HEK293 (cell line): Measurements from ENCODE around the gene IQCH.

Source experiments
- CTCF ChIA-PET: fragments of 350-600 bp; formaldehyde crosslinking; extraction: SDS; loops from one replicate; lab custom pipeline; 2021; ENCODE audit warnings: antibody characterized with exemption; lab: Yijun Ruan, JAX
- POLR2A ChIA-PET: fragments of 300-600 bp; formaldehyde crosslinking; extraction: SDS; loops from one replicate; lab custom pipeline; 2020; ENCODE audit warnings: antibody characterized with exemption, inconsistent platforms; lab: Yijun Ruan, JAX
- H3K27ac ChIP-seq: fragments of 200-500 bp; sonication (Bioruptor generic); 2 replicates; pipeline ENCODE4 v1.5.1; 2014; ENCODE audit warnings: low read depth, low read length, control low read depth, inconsistent platforms; ENCODE audit errors: extremely low read depth
- H3K36me3 ChIP-seq, 2 experiments: fragments of 200-500 bp in 1 of 2; sonication (Bioruptor generic) in 1 of 2; 1 replicate in 1 of 2; 2 replicates in 1 of 2; pipeline ENCODE4 v1.5.1; 2014 to 2017; ENCODE audit warnings: inconsistent platforms in 2 of 2, low read length in 2 of 2; ENCODE audit not compliant: control insufficient read depth in 2 of 2, insufficient read depth in 1 of 2
- H3K4me1 ChIP-seq: fragments of 200-500 bp; sonication (Bioruptor generic); 2 replicates; pipeline ENCODE4 v1.5.1; 2014; ENCODE audit warnings: mild to moderate bottlenecking, low read length, inconsistent platforms; ENCODE audit not compliant: control insufficient read depth, insufficient read depth
- H3K4me3 ChIP-seq: 2 replicates; pipeline ENCODE4 v1.5.1; 2011; ENCODE audit warnings: low read depth, mild to moderate bottlenecking, control low read depth, low read length, moderate library complexity
- H3K9me3 ChIP-seq: fragments of 200-500 bp; sonication (Bioruptor generic); 2 replicates; pipeline ENCODE4 v1.5.1; 2014; ENCODE audit warnings: low read depth, low read length, inconsistent platforms; ENCODE audit not compliant: control insufficient read depth, insufficient read depth
- BCL11A ChIP-seq: fragments of 450-650 bp; formaldehyde crosslinking; IDR thresholded peaks from 2 replicates; pipeline ENCODE4 v1.5.1; 2016; ENCODE audit warnings: low read depth, missing biosample characterization, missing genetic modification characterization
- PRDM1 ChIP-seq: fragments of 450-650 bp; formaldehyde crosslinking; IDR thresholded peaks from 2 replicates; pipeline ENCODE4; 2016; ENCODE audit warnings: missing biosample characterization, missing genetic modification characterization
- SCRT1 ChIP-seq: fragments of 450-650 bp; formaldehyde crosslinking; IDR thresholded peaks from 2 replicates; pipeline ENCODE4 v1.5.1; 2016; ENCODE audit warnings: missing biosample characterization, missing genetic modification characterization, borderline replicate concordance
- SP7 ChIP-seq: fragments of 450-650 bp; formaldehyde crosslinking; IDR thresholded peaks from 2 replicates; pipeline ENCODE4 v1.5.1; 2016; ENCODE audit warnings: missing biosample characterization, missing genetic modification characterization
- TRIM28 ChIP-seq: IDR thresholded peaks from 2 replicates; pipeline ENCODE4 v1.6.1; 2011; ENCODE audit warnings: low read length, control low read depth, borderline replicate concordance
- WT1 ChIP-seq: fragments of 450-650 bp; formaldehyde crosslinking; IDR thresholded peaks from 2 replicates; pipeline ENCODE4 v1.5.1; 2016; ENCODE audit warnings: missing biosample characterization, missing genetic modification characterization
- ZBTB21 ChIP-seq: fragments of 450-650 bp; formaldehyde crosslinking; IDR thresholded peaks from 2 replicates; pipeline ENCODE4 v1.5.1; 2017; ENCODE audit warnings: missing biosample characterization, missing genetic modification characterization
- ZNF132 ChIP-seq: fragments of 450-650 bp; formaldehyde crosslinking; IDR thresholded peaks from 2 replicates; pipeline ENCODE4 v1.5.1; 2017; ENCODE audit warnings: missing biosample characterization, missing genetic modification characterization, borderline replicate concordance
- ZNF138 ChIP-seq: fragments of 450-650 bp; formaldehyde crosslinking; IDR thresholded peaks from 2 replicates; pipeline ENCODE4 v1.5.1; 2016; ENCODE audit warnings: missing biosample characterization, missing genetic modification characterization, borderline replicate concordance
- ZNF16 ChIP-seq: fragments of 450-650 bp; formaldehyde crosslinking; IDR thresholded peaks from 2 replicates; pipeline ENCODE4 v1.5.1; 2016; ENCODE audit warnings: low read depth, missing biosample characterization, missing genetic modification characterization
- ZNF24 ChIP-seq: fragments of 450-650 bp; formaldehyde crosslinking; IDR thresholded peaks from 2 replicates; pipeline ENCODE4 v1.5.1; 2016; ENCODE audit warnings: missing biosample characterization, missing genetic modification characterization
- ZNF335 ChIP-seq: fragments of 450-650 bp; formaldehyde crosslinking; conservative IDR thresholded peaks from 2 replicates; pipeline ENCODE4 v1.5.1; 2016; ENCODE audit warnings: missing biosample characterization, missing genetic modification characterization
- ZNF391 ChIP-seq: fragments of 450-650 bp; formaldehyde crosslinking; IDR thresholded peaks from 2 replicates; pipeline ENCODE4 v1.5.1; 2016; ENCODE audit warnings: low read depth, missing biosample characterization, missing genetic modification characterization, borderline replicate concordance
- ZNF514 ChIP-seq: fragments of 450-650 bp; formaldehyde crosslinking; IDR thresholded peaks from 2 replicates; pipeline ENCODE4 v1.5.1; 2016; ENCODE audit warnings: missing biosample characterization, missing genetic modification characterization
- ZNF600 ChIP-seq: fragments of 450-650 bp; formaldehyde crosslinking; IDR thresholded peaks from 2 replicates; pipeline ENCODE4 v1.5.1; 2016; ENCODE audit warnings: missing biosample characterization, missing genetic modification characterization
- ZNF707 ChIP-seq: fragments of 450-650 bp; formaldehyde crosslinking; IDR thresholded peaks from 2 replicates; pipeline ENCODE4 v1.5.1; 2016; ENCODE audit warnings: missing biosample characterization, missing genetic modification characterization
- ZNF776 ChIP-seq: fragments of 450-650 bp; formaldehyde crosslinking; IDR thresholded peaks from 2 replicates; pipeline ENCODE4 v1.5.0; 2017; ENCODE audit warnings: missing biosample characterization, missing genetic modification characterization, borderline replicate concordance
- ZNF837 ChIP-seq: fragments of 450-650 bp; formaldehyde crosslinking; IDR thresholded peaks from 2 replicates; pipeline ENCODE4 v1.5.1; 2016; ENCODE audit warnings: missing biosample characterization, missing genetic modification characterization
- TF ChIP-seq, protein P1 (sequence below): fragments of 450-650 bp; formaldehyde crosslinking; IDR thresholded peaks from 2 replicates; pipeline ENCODE4 v1.5.1; 2016; ENCODE audit warnings: missing biosample characterization, missing genetic modification characterization
- TF ChIP-seq, protein P2 (sequence below): fragments of 450-650 bp; IDR thresholded peaks from 2 replicates; pipeline ENCODE4 v1.5.1; 2018; ENCODE audit warnings: missing biosample characterization, mild to moderate bottlenecking, missing genetic modification characterization
- TF ChIP-seq, protein P3 (sequence below): fragments of 450-650 bp; formaldehyde crosslinking; IDR thresholded peaks from 2 replicates; pipeline ENCODE4 v1.5.1; 2016; ENCODE audit warnings: missing biosample characterization, missing genetic modification characterization
- TF ChIP-seq, protein P4 (sequence below): fragments of 450-650 bp; formaldehyde crosslinking; IDR thresholded peaks from 2 replicates; pipeline ENCODE4 v1.5.1; 2016; ENCODE audit warnings: missing biosample characterization, missing genetic modification characterization, borderline replicate concordance
- TF ChIP-seq, protein P5 (sequence below): fragments of 450-650 bp; formaldehyde crosslinking; IDR thresholded peaks from 2 replicates; pipeline ENCODE4 v1.5.1; 2016; ENCODE audit warnings: missing biosample characterization, missing genetic modification characterization

The IQCH gene

DNA sequence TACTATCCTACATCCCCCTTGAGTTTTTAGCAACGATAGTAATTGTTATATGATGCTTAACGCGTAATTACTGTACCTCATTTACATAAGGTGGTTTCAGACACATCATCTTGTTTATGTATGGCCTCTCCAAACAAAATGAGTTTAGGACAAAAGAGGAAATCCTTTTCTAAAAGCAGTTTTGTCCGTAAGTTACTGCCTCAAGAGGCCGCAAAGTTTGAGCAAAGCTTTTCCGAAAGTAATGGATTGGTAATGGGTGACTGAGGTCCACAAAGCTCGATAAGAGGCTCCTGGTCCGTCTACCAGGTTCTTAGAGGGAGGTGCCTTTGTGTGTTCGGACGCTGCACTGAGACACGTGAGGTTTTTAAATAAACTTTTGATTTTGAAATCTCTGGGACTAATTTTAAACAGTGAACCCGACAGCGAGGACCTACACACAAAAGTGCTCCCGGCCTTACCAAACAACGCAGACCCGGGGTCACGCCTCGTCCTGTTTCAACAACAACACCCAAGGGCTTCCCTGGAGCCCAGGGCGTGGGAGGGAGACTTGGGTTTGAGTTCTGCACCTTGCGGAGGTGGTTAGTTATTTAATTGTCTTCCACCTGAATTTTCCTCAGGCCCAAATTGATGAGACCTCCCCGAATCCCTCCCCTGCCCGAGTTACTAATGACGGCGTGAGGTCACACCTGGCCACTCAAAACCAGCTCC lies 265.9 kb downstream of the IQCH start (continued):
- TF ChIP-seq ZNF335: no peak
- TF ChIP-seq ZNF138 (tag by site-specific recombination): no peak
- TF ChIP-seq WT1 (tag by site-specific recombination): peak; percentile 63; the same call in 1 of the 2 replicates
- peak; percentile 33; the same call in 1 of the 2 replicates for TF ChIP-seq ZNF600 (tag by site-specific recombination)
- no peak for TF ChIP-seq BCL11A (tag by site-specific recombination)
- no peak for TF ChIP-seq ZNF132

DNA sequence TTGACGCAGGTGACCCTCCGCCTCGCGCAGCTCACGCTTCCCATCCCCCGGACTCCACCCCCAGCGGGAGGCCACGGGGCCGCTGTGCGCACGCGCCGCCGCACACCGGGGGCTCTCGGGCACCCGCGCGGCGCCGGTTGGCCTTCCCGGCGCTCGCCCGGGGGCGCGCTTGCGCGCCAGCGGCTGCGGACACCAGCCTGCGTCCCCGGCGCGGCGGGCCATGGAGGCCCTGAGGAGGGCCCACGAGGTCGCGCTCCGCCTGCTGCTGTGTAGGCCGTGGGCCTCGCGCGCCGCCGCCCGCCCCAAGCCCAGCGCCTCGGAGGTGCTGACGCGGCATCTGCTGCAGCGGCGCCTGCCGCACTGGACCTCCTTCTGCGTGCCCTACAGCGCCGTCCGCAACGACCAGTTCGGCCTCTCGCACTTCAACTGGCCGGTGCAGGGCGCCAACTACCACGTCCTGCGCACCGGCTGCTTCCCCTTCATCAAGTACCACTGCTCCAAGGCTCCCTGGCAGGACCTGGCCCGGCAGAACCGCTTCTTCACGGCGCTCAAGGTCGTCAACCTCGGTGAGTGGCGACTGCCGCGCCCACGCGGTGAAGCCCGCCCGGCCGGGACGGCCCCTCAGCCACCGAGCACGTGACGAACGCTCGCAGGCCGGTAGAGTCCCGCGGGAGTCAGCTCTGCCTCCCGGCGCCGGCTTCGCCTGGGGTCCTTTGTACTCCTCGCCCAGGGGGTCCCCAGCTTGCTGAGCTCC lies 266.6 kb downstream of the IQCH start, which contains the start of gene C15orf61:
Gene C15orf61, plus strand, starts transcription at position 103 of the 754 bp plus-strand sequence. Its CDS starts 118 bp downstream, at position 221.
- H3K9me3 ChIP-seq: no peaks in the 10 kb centered on the region
- peaks cover 17% of the 10 kb centered on the region for H3K4me1 ChIP-seq
- H3K27ac ChIP-seq: peak within 1 kb of the TSS; percentile 100
- CTCF ChIA-PET: interaction anchor here (0.8 to 1.5 kb wide), 5 partner anchors 12 to 303 kb away, joined by 3 to 4 read pairs (median 3); no protein-coding TSS in a partner anchor
- peaks cover 0 to 4% of the 10 kb centered on the region in 2 experiments; a peak in 1 of 3 replicates for H3K36me3 ChIP-seq
- POLR2A ChIA-PET: interaction anchor here (0.5 to 2.8 kb wide), 8 partner anchors 11 to 703 kb away, joined by 3 to 15 read pairs (median 3); partner anchors contain the start of genes MAP2K5 and SKOR1
- H3K4me3 ChIP-seq: peak within 1 kb of the TSS; percentile 61
- TF ChIP-seq SP7 (peak; percentile 89), ZNF24 (peak; percentile 76), ZNF514 (tag by site-specific recombination) (no peak), ZNF391 (tag by site-specific recombination) (peak; percentile 89; the same call in 1 of the 2 replicates), PRDM1 (no peak), ZBTB21 (tag by site-specific recombination) (peak; percentile 52; the same call in 1 of the 2 replicates), ZNF776 (tag by site-specific recombination) (no peak), SCRT1 (tag by site-specific recombination) (no peak), ZNF335 (peak; percentile 95), ZNF16 (tag by site-specific recombination) (no peak), ZNF837 (no peak), ZNF707 (no peak), ZNF600 (tag by site-specific recombination) (peak; percentile 95), TRIM28 (peak; percentile 42; the same call in 1 of the 2 replicates)
- TF ChIP-seq, protein P1, sequence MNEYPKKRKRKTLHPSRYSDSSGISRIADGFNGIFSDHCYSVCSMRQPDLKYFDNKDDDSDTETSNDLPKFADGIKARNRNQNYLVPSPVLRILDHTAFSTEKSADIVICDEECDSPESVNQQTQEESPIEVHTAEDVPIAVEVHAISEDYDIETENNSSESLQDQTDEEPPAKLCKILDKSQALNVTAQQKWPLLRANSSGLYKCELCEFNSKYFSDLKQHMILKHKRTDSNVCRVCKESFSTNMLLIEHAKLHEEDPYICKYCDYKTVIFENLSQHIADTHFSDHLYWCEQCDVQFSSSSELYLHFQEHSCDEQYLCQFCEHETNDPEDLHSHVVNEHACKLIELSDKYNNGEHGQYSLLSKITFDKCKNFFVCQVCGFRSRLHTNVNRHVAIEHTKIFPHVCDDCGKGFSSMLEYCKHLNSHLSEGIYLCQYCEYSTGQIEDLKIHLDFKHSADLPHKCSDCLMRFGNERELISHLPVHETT (tag by site-specific recombination): peak; percentile 32; the same call in 1 of the 2 replicates
- TF ChIP-seq, protein P2, sequence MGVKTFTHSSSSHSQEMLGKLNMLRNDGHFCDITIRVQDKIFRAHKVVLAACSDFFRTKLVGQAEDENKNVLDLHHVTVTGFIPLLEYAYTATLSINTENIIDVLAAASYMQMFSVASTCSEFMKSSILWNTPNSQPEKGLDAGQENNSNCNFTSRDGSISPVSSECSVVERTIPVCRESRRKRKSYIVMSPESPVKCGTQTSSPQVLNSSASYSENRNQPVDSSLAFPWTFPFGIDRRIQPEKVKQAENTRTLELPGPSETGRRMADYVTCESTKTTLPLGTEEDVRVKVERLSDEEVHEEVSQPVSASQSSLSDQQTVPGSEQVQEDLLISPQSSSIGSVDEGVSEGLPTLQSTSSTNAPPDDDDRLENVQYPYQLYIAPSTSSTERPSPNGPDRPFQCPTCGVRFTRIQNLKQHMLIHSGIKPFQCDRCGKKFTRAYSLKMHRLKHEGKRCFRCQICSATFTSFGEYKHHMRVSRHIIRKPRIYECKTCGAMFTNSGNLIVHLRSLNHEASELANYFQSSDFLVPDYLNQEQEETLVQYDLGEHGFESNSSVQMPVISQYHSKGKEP (tag by site-specific recombination): peak; percentile 75; the same call in 1 of the 2 replicates
- TF ChIP-seq, protein P3, sequence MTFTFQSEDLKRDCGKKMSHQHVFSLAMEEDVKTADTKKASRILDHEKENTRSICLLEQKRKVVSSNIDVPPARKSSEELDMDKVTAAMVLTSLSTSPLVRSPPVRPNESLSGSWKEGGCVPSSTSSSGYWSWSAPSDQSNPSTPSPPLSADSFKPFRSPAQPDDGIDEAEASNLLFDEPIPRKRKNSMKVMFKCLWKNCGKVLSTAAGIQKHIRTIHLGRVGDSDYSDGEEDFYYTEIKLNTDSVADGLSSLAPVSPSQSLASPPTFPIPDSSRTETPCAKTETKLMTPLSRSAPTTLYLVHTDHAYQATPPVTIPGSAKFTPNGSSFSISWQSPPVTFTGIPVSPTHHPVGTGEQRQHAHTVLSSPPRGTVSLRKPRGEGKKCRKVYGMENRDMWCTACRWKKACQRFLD (tag by site-specific recombination): no peak; the same call in none of the 2 replicates
- TF ChIP-seq, protein P4, sequence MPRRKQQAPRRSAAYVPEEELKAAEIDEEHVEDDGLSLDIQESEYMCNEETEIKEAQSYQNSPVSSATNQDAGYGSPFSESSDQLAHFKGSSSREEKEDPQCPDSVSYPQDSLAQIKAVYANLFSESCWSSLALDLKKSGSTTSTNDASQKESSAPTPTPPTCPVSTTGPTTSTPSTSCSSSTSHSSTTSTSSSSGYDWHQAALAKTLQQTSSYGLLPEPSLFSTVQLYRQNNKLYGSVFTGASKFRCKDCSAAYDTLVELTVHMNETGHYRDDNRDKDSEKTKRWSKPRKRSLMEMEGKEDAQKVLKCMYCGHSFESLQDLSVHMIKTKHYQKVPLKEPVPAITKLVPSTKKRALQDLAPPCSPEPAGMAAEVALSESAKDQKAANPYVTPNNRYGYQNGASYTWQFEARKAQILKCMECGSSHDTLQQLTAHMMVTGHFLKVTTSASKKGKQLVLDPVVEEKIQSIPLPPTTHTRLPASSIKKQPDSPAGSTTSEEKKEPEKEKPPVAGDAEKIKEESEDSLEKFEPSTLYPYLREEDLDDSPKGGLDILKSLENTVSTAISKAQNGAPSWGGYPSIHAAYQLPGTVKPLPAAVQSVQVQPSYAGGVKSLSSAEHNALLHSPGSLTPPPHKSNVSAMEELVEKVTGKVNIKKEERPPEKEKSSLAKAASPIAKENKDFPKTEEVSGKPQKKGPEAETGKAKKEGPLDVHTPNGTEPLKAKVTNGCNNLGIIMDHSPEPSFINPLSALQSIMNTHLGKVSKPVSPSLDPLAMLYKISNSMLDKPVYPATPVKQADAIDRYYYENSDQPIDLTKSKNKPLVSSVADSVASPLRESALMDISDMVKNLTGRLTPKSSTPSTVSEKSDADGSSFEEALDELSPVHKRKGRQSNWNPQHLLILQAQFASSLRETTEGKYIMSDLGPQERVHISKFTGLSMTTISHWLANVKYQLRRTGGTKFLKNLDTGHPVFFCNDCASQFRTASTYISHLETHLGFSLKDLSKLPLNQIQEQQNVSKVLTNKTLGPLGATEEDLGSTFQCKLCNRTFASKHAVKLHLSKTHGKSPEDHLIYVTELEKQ (tag by site-specific recombination): no peak
- TF ChIP-seq, protein P5, sequence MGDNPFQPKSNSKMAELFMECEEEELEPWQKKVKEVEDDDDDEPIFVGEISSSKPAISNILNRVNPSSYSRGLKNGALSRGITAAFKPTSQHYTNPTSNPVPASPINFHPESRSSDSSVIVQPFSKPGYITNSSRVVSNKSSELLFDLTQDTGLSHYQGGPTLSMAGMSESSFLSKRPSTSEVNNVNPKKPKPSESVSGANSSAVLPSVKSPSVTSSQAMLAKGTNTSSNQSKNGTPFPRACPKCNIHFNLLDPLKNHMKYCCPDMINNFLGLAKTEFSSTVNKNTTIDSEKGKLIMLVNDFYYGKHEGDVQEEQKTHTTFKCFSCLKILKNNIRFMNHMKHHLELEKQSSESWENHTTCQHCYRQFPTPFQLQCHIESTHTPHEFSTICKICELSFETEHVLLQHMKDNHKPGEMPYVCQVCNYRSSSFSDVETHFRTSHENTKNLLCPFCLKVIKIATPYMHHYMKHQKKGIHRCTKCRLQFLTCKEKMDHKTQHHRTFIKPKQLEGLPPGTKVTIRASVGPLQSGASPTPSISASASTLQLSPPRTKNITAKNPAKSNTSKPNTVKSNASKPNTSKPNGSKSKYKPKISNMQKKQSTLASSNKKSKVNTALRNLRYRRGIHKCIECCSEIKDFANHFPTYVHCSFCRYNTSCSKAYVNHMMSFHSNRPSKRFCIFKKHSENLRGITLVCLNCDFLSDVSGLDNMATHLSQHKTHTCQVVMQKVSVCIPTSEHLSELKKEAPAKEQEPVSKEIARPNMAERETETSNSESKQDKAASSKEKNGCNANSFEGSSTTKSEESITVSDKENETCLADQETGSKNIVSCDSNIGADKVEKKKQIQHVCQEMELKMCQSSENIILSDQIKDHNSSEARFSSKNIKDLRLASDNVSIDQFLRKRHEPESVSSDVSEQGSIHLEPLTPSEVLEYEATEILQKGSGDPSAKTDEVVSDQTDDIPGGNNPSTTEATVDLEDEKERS: no peak
